Activated CD8-positive, alpha-beta memory T cell treated with anti-CD3 and anti-CD28 coated beads for 4 hours (primary cell): Measurements from ENCODE around the gene VAV2.

Experiments
- DNase-seq, 2 donors: peaks; one replicate each; pipeline ENCODE4 v3.0.0-alpha.2; 2020; ENCODE audit warnings: low read depth in 2 of 2

The VAV2 gene

GRCh38 chr9:133813749-133814585 is 178.2 kb downstream of the VAV2 start:
- no peak for DNase-seq

- no peak for DNase-seq
Observed at GRCh38 chr9:133812941-133813748, 179.0 kb downstream of the VAV2 start.

- DNase-seq = no peak
Observed at GRCh38 chr9:133812077-133812868, 179.9 kb downstream of the VAV2 start.

GRCh38 chr9:133811471-133811870 is 180.7 kb downstream of the VAV2 start:
- no peak for DNase-seq

GRCh38 chr9:133810556-133811195 is 181.4 kb downstream of the VAV2 start:
- no peak for DNase-seq

DNA sequence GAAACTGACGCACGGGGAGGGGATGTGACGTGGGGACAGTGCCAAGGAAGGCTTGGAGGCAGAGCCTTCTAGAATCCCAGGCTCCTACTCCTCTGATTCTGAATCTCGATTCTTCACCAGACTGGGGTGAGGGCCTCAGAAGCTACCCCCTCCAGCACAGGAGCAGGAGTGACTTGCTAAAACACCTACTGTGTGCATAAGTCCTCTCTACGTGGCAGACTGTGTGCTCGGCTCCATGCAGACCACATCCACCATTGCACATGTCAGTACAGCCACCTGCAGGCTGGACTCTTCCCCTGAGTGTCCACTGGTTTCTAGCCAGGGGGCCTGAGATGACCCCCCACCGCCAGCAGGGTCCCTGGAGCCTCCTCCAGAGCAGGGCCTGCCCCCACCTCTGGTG is 182.8 kb downstream of the VAV2 start:
- no peak for DNase-seq

- no peak for DNase-seq
Observed at GRCh38 chr9:133807818-133808217, 184.3 kb downstream of the VAV2 start.

DNA sequence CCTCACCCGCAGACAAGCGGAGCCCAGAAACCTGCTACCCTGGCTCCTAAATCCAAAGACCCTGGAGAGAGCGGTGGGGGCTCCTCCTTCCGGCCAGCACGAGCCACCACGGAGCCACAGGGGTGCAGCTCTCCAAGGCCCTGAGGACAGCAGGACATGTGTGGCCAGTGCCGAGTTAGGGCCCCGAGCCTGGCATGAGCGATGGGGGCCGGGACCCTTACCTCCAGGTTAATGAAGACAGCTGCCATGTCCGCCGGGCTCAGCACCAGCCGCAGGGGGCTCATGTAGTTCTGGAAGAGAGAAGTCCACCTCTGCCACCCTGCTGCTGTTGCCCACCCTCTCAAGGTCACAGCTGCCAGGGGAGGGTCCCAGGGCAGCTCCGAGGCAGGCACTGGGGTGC is 185.1 kb downstream of the VAV2 start:
- DNase-seq = no peak

- DNase-seq = no peak
Observed at GRCh38 chr9:133806623-133807010, 185.5 kb downstream of the VAV2 start.

- DNase-seq = no peak
Observed at GRCh38 chr9:133805876-133806622, 186.1 kb downstream of the VAV2 start.

DNA sequence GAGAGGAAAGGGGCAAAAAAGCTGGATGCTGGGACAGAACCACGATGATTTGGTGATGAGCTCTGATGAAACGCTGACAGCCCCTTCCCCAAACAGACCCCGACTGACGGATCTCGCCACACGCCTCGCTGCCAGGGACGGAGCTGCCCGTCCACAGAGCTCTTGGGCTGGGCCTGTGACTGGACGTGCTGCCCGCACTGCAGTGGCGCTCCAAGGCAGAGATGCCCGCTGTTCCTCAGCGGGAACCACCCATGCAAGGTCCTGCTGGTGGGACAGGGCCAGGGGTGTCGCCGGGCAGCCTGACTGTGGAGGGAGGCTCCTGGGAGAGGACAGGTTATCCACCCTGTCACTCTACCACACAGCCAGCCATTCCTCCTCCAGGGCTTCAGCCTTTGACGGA is 187.9 kb downstream of the VAV2 start:
- no peak for DNase-seq

DNA sequence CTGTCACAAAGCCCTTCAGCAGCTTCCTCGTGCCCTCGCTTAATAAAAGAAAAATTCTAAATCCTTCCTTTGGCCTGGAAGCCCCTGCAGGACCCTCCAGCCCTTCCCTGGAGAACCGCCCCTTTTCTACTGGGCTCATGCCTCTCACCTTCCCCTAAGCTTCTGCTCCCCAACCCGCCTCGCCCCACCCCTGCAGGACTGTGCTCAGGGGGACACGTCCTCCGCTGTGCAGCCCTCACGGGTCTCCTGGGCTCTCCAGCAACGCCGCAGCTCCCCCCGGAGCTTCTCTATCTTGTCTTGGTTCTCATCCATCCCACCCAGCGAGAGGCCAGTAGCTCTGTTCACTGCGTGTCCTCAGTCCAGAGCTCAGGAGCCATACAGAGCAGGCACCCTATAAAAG is 188.4 kb downstream of the VAV2 start:
- no peak for DNase-seq

DNA sequence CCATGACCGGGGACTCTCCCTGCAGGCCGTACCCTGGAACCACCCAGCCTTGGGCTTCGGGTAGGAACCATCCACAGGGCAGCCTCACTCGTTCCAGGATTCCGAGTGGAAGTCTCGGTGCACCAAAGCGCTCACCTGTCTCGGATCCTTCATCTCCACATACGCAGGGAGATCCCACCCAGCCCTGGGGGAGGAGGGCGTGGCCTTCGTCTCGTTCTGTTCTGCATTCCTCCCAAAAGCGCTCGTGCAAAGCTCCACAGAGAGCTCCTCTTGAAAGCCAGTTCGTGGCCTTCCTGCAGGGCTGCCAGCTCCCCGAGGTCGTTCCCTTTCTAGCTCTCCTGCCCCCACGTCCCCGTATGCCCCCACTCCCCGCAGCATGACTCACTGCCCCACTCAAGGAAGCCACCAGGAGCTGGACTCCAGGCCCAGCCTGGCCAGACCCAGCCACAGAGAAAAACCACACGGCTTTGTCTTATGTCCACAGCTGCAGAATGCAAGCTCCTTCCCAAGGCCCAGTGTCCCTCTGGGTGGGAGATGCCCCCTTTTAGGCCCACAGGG is 189.0 kb downstream of the VAV2 start:
- no peak for DNase-seq

DNA sequence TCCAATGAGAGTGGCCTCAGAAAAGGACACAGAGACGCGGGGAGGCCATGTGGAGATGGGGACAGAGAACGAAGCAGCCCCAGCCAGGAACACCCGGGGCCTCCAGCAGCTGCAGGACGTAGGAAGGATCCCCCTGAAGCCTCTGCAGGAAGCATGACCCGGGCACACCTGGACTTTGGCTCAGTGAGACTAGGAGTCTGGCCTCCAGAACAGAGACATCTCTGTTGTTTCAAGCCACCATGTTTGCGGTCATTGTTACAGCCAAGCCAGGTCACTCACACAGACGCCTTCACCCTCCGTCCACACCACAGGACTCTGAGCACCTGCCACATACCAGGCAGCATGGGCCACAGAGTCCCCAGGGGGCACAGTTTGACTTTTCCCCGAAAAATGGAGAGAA is 190.4 kb downstream of the VAV2 start:
- no peak for DNase-seq

DNA sequence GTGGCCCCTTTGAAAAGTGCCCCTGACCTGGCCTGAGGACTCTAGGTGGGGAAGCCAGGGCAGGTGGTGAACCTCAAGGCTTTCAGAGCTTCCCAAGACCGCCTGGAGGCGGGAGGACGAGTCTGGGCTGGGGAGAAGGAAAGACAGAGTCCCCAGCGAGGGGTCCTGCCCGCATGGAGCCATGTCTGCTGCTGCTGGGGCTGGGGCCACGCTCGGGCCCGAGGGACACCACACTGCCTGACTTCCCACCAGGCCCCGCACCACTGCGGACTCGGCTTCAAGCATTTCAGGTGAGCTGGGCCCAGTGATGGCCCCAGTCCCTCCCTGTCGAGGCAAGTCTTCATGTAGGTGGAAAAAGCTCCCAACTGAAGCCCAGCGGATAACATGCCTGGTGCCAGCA is 191.9 kb downstream of the VAV2 start:
- no peak for DNase-seq

DNA sequence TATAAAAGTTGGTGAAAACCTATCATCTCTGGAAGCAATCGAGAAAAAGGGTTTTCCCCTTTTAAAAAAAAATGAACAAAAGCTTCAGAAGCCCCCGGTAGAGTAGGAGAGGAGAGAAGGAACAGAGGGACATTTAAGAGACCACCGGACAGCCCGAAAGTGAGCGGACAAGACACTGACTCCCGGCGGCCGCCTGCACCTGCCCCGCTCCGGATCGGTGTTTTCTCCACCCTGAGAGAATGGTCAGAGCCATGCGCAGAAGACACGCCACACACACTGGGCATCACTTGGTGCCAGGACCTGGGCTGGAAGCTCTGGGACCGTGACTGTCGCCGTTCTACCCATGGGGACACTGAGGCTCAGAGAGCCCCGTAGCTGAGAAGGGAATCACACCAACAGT is 192.4 kb downstream of the VAV2 start:
- no peak for DNase-seq

DNA sequence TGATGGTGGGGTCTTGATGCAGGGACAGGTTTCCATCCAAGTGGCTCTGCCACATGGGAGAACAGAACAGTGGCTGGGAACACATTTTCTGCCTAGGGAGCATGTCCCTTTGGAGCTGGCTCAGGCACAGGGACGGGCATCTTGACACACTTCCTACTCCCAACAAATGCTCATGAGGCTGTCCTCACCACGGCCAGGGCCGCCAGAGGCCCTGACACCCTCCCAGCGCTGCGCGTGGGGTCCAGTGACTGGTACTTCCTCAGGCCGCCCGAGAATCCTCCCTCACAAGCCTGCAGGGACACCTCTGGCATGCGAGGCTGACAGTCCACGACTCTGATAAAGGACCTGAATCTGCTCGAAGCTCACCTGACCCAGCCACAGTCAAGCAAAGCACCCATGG is 193.0 kb downstream of the VAV2 start:
- DNase-seq = no peak

- no peak for DNase-seq
Observed at GRCh38 chr9:133798160-133798559, 194.0 kb downstream of the VAV2 start.

- no peak for DNase-seq
Observed at GRCh38 chr9:133797406-133798105, 194.6 kb downstream of the VAV2 start.

DNA sequence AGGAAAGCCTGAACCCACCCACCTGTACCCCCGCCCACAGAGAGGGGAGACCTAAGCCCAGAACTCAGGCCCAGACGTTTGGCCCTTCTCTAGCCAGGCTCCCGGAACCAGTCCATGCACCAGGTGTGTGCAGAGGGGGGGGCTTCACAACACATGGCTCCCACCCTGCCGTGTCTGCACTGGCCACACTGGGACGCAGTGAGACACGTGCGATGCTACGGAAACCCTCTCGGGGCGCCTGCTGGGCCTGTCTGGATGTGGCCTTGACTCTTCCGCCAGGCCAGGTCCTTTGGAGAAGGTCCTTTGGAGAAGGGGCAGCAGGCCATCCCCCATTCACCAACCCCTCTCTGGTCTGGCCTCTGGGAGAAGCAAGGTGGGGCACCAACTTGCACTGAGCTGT is 195.6 kb downstream of the VAV2 start:
- DNase-seq = no peak
